GM06990 (cell line): ENCODE measurements around the gene SLC25A44.
"Not testable (repeated sequence)": the region's sequence is repeated elsewhere in the genome, so short reads cannot be mapped to it uniquely, and the experiment has no call there.

Experiments used
- DNase-seq: peaks from one replicate; pipeline ENCODE4 v3.0.0-alpha.2; 2011; ENCODE audit not compliant: insufficient read length; ENCODE audit errors: extremely low read depth
- H3K27me3 ChIP-seq: replicated peaks from 2 replicates; pipeline ENCODE4 v1.6.0; 2011; ENCODE audit warnings: low read length; ENCODE audit not compliant: control insufficient read depth, insufficient read depth
- H3K36me3 ChIP-seq: 2 replicates; pipeline ENCODE4 v1.5.1; 2011; ENCODE audit warnings: low read length; ENCODE audit not compliant: control insufficient read depth, insufficient read depth
- H3K4me3 ChIP-seq: replicated peaks from 2 replicates; pipeline ENCODE4 v1.5.1; 2011; ENCODE audit warnings: low read depth, mild to moderate bottlenecking, control low read depth, low read length
- CTCF ChIP-seq: IDR thresholded peaks from 2 replicates; pipeline ENCODE4 v1.5.1; 2011; ENCODE audit warnings: low read length, control low read depth, mild to moderate bottlenecking, inconsistent platforms; ENCODE audit not compliant: insufficient read depth, poor library complexity, severe bottlenecking

The SLC25A44 gene

GRCh38 chr1:156180471-156180870, 13.4 kb upstream of the SLC25A44 start:
- no peak for DNase-seq
- Histone ChIP-seq H3K36me3 (peaks cover 16% of the 10 kb centered on the region), H3K27me3 (no peaks in the 10 kb centered on the region), H3K4me3 (no peak overlapping the region)
- TF ChIP-seq CTCF, result no peak

DNA sequence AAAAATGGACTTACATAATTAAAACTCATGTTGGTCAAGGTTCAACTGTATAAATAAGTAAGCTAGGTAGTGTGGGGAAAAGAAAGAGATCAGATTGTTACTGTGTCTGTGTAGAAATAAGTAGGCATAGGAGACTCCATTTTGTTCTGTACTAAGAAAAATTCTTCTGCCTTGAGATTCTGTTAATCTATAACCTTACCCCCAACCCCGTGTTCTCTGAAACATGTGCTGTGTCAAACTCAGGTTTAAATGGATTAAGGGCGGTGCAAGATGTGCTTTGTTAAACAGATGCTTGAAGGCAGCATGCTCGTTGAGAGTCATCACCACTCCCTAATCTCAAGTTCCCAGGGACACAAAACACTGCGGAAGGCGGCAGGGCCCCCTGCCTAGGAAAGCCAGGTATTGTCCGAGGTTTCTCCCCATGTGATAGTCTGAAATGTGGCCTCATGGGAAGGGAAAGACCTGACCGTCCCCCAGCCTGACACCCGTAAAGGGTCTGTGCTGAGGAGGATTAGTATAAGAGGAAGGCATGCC, 12.4 kb upstream of the SLC25A44 start:
- not testable (repeated sequence) for H3K4me3 ChIP-seq, DNase-seq, H3K27me3 ChIP-seq
- H3K36me3 ChIP-seq, result peaks cover 10% of the 10 kb centered on the region

GRCh38 chr1:156182010-156182779, 11.7 kb upstream of the SLC25A44 start:
- not testable (repeated sequence) for H3K4me3 ChIP-seq, H3K27me3 ChIP-seq, H3K36me3 ChIP-seq

GRCh38 chr1:156186347-156187177, 7.3 kb upstream of the SLC25A44 start:
- H3K36me3 ChIP-seq, H3K4me3 ChIP-seq, H3K27me3 ChIP-seq, DNase-seq: not testable (repeated sequence)

More at GRCh38 chr1:156182010-156182779, 11.7 kb upstream of the SLC25A44 start:
- DNase-seq, result not testable (repeated sequence)

DNA sequence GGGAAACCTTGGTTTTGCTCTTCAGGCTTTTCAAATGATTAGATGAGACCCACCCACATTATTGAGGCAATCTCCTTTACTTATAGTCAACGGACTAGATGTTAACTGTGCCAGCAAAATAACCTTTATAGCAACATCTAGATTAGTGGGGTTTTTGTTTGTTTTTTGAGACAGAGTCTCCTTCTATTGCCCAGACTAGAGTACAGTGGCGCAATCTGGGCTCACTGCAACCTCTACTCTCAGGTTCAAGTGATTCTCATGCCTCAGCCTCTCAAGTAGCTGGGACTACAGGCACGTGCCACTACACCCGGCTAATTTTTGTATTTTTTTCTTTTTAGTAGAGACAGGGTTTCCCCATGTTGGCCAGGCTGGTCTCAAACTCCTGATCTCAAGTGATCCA, 3.6 kb upstream of the SLC25A44 start:
- not testable (repeated sequence) for H3K4me3 ChIP-seq, H3K27me3 ChIP-seq, DNase-seq, H3K36me3 ChIP-seq

GRCh38 chr1:156191292-156191964, 2.5 kb upstream of the SLC25A44 start:
- no peak overlapping the region for H3K4me3 ChIP-seq
- TF ChIP-seq CTCF, result no peak
- H3K27me3 ChIP-seq, result no peaks in the 10 kb centered on the region
- no peak for DNase-seq
- no peaks in the 10 kb centered on the region; the same call in 1 of the 2 replicates for H3K36me3 ChIP-seq

DNA sequence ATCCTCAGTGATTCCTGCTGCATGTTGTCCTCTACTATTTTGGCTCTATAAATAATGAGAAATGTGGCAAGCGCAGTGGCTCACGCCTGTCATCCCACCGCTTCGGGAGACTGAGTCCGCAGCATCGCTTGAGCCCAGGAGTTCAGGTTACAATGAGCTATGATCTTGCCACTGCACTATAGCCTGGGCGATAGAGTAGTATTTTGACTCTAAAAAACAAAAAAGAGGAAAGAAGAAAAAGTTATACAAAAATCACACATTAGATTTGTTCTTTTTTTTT, 756 bp upstream of the SLC25A44 start:
- no peaks in the 10 kb centered on the region for H3K27me3 ChIP-seq
- no peak for TF ChIP-seq CTCF
- H3K36me3 ChIP-seq, result peaks cover 5% of the 10 kb centered on the region
- no peak for DNase-seq
- H3K4me3 ChIP-seq, result peak overlapping the region; percentile 100
